ENCODE measurements around the gene EPAS1. TPM values are rescaled to one million over a fixed set of nuclear protein-coding genes. Genes with fewer than 3 reads are reported as not detected.

The EPAS1 gene
- 43.2 and 77.0 TPM in 2 replicates for total RNA-seq (2014; rRNA removed)
- Bru-seq, nascent RNA, result percentile 71 among the genes with signal in this experiment
- BruChase-seq, experiment 1, labeled RNA remaining after a 6-hour chase, result percentile 71 among the genes with signal in this experiment
- BruChase-seq, experiment 2, labeled RNA remaining after a 2-hour chase, result percentile 64 among the genes with signal in this experiment
- long read RNA-seq, full-length matches to known transcripts, result 5 of 22 reads
- long read RNA-seq, partial matches to known transcripts, result 1 of 22 reads
- long read RNA-seq, other reads (novel, unspliced or antisense), result 16 of 22 reads

- POLR2A ChIA-PET (ENCODE audit: unreplicated experiment), result interaction anchor here (0.6 to 0.7 kb wide), 2 partner anchors 199 to 647 kb away, joined by 3 to 5 read pairs; no protein-coding TSS in a partner anchor
- Histone ChIP-seq H3K4me3 (ENCODE audit: low read length) (peak within 1 kb of the TSS; percentile 98), H3F3A (ENCODE audit: low read length, unreplicated experiment) (no peaks in the 10 kb centered on the region), H3K9me2 (replicated peaks; ENCODE audit: low read length) (no peaks in the 10 kb centered on the region), H3K4me1 (ENCODE audit: insufficient read depth, low read length) (peaks cover 9% of the 10 kb centered on the region), H3K36me3 (ENCODE audit: low read depth, low read length) (no peaks in the 10 kb centered on the region), H3K27ac (ENCODE audit: low read length) (peak within 1 kb of the TSS; percentile 72), H3K27me3 (ENCODE audit: low read length) (no peaks in the 10 kb centered on the region), H3K9me3 (ENCODE audit: low read length) (no peaks in the 10 kb centered on the region), H2AFZ (ENCODE audit: low read length) (peak within 1 kb of the TSS; percentile 92), H4K20me1 (ENCODE audit: low read length) (peaks cover 17% of the 10 kb centered on the region), H3K9ac (ENCODE audit: low read length) (peak within 1 kb of the TSS; percentile 84), H3K79me2 (ENCODE audit: low read length) (peaks cover 44% of the 10 kb centered on the region), H3K4me2 (ENCODE audit: low read length) (peak within 1 kb of the TSS; percentile 90)
- intact Hi-C loops (cut with micrococcal nuclease), result loop anchor here (5.0 kb wide), 1 partner anchor 305 kb away; no protein-coding TSS in a partner anchor
- DNase-seq (peak; percentile 80), ATAC-seq (peak; percentile 77)
- TF ChIP-seq EZH2phosphoT487 (IDR thresholded peaks at IDR 0.05; ENCODE audit: borderline replicate concordance, low read length) (no peak), EZH2 (IDR thresholded peaks at IDR 0.05; ENCODE audit: low read length, unreplicated experiment) (no peak)
- TF ChIP-seq, protein P1, sequence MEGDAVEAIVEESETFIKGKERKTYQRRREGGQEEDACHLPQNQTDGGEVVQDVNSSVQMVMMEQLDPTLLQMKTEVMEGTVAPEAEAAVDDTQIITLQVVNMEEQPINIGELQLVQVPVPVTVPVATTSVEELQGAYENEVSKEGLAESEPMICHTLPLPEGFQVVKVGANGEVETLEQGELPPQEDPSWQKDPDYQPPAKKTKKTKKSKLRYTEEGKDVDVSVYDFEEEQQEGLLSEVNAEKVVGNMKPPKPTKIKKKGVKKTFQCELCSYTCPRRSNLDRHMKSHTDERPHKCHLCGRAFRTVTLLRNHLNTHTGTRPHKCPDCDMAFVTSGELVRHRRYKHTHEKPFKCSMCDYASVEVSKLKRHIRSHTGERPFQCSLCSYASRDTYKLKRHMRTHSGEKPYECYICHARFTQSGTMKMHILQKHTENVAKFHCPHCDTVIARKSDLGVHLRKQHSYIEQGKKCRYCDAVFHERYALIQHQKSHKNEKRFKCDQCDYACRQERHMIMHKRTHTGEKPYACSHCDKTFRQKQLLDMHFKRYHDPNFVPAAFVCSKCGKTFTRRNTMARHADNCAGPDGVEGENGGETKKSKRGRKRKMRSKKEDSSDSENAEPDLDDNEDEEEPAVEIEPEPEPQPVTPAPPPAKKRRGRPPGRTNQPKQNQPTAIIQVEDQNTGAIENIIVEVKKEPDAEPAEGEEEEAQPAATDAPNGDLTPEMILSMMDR (conservative IDR thresholded peaks at IDR 0.05; ENCODE audit: low read depth, low read length), result no peak
- no TSS peak for BruUV-seq (replicated peaks)
- CTCF ChIA-PET, result interaction anchor here (0.6 to 0.7 kb wide), 3 partner anchors 164 to 687 kb away, joined by 3 to 6 read pairs (median 4); no protein-coding TSS in a partner anchor
Measured at GRCh38 chr2:46296840-46297545, at the start of gene EPAS1. Gene EPAS1 (plus strand): TSS chr2:46297407. CDS start chr2:46297912, 505 bp downstream.

DNA sequence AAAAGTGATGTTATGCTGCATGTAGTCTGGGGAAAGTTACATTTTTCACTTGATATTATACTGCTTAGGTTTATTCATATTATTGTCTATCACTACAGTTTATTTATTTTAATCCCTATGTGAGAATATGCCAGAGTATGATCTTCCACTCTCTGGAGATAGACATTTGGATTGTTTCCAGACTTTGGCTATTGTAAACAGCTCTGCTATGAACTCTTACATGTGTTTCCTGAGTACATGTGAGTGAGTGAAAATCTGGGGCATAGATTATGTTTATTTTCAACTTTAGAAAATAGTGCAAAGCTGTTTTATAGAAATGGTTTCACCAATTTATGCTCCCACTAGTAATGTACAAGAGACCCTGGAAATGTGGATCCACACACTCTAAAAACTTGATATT, 49.0 kb upstream of the EPAS1 start:
- no peaks in the 10 kb centered on the region for H3K36me3 ChIP-seq (ENCODE audit: low read depth, low read length)
- H3K9me3 ChIP-seq (ENCODE audit: low read length), result no peaks in the 10 kb centered on the region
- BruUV-seq (replicated peaks), result no TSS peak
- no peak overlapping the region for H3K4me3 ChIP-seq (ENCODE audit: low read length)
- no peak overlapping the region for H3K27ac ChIP-seq (ENCODE audit: low read length)
- H4K20me1 ChIP-seq (ENCODE audit: low read length), result no peaks in the 10 kb centered on the region
- H3F3A ChIP-seq (ENCODE audit: low read length, unreplicated experiment), result no peaks in the 10 kb centered on the region
- TF ChIP-seq EZH2 (IDR thresholded peaks at IDR 0.05; ENCODE audit: low read length, unreplicated experiment), result no peak
- H2AFZ ChIP-seq (ENCODE audit: low read length), result no peak overlapping the region
- no peaks in the 10 kb centered on the region for H3K27me3 ChIP-seq (ENCODE audit: low read length)
- peaks cover 10% of the 10 kb centered on the region for H3K4me1 ChIP-seq (ENCODE audit: insufficient read depth, low read length)
- H3K79me2 ChIP-seq (ENCODE audit: low read length), result no peaks in the 10 kb centered on the region
- ATAC-seq (no peak), DNase-seq (no peak)
- intact Hi-C loops (cut with micrococcal nuclease), result no loop called here
- CTCF ChIA-PET, result no interaction called here
- POLR2A ChIA-PET (ENCODE audit: unreplicated experiment), result no interaction called here
- no peak overlapping the region for H3K4me2 ChIP-seq (ENCODE audit: low read length)
- no peak overlapping the region for H3K9ac ChIP-seq (ENCODE audit: low read length)
- H3K9me2 ChIP-seq (replicated peaks; ENCODE audit: low read length), result no peaks in the 10 kb centered on the region

GRCh38 chr2:46249654-46250053, 47.6 kb upstream of the EPAS1 start:
- Histone ChIP-seq H3K27me3 (ENCODE audit: low read length) (no peaks in the 10 kb centered on the region), H3K9me3 (ENCODE audit: low read length) (no peaks in the 10 kb centered on the region), H3K9ac (ENCODE audit: low read length) (no peak overlapping the region), H3K9me2 (replicated peaks; ENCODE audit: low read length) (no peaks in the 10 kb centered on the region), H3K4me3 (ENCODE audit: low read length) (no peak overlapping the region), H3K4me1 (ENCODE audit: insufficient read depth, low read length) (peaks cover 15% of the 10 kb centered on the region), H3K27ac (ENCODE audit: low read length) (no peak overlapping the region), H2AFZ (ENCODE audit: low read length) (no peak overlapping the region), H3K4me2 (ENCODE audit: low read length) (no peak overlapping the region), H3K36me3 (ENCODE audit: low read depth, low read length) (no peaks in the 10 kb centered on the region), H3F3A (ENCODE audit: low read length, unreplicated experiment) (no peaks in the 10 kb centered on the region), H4K20me1 (ENCODE audit: low read length) (no peaks in the 10 kb centered on the region), H3K79me2 (ENCODE audit: low read length) (no peaks in the 10 kb centered on the region)
- no TSS peak for BruUV-seq (replicated peaks)
- intact Hi-C loops (cut with micrococcal nuclease), result no loop called here
- ATAC-seq (no peak), DNase-seq (no peak)
- ChIA-PET POLR2A (ENCODE audit: unreplicated experiment) (no interaction called here), CTCF (interaction anchor here (0.6 to 0.7 kb wide), 2 partner anchors 232 to 471 kb away, joined by 3 read pairs; no protein-coding TSS in a partner anchor)
- no peak for TF ChIP-seq EZH2 (IDR thresholded peaks at IDR 0.05; ENCODE audit: low read length, unreplicated experiment)
- TF ChIP-seq, protein P1 (conservative IDR thresholded peaks at IDR 0.05; ENCODE audit: low read depth, low read length), result 0 out of 2 replicates have a peak, but pooled peaks have one; percentile 27
- TF ChIP-seq EZH2phosphoT487 (IDR thresholded peaks at IDR 0.05; ENCODE audit: borderline replicate concordance, low read length), result no peak
